Parathyroid adenoma (tissue), 2 donors: Measurements from ENCODE around the gene OPHN1.
A peak's percentile ranks its signal among the peaks of the same experiment; 100 is the strongest.

Source experiments
- H2AFZ ChIP-seq: fragments of 300-600 bp; sonication (generic); one replicate; pipeline ENCODE4 v1.7.0; 2017; ENCODE audit warnings: antibody characterized with exemption, mild to moderate bottlenecking
- H3K27ac ChIP-seq: fragments of 300-600 bp; sonication (generic); one replicate; pipeline ENCODE4 v1.7.0; 2017
- H3K27me3 ChIP-seq: fragments of 300-600 bp; sonication (generic); one replicate; pipeline ENCODE4 v1.7.0; 2017; ENCODE audit warnings: low read length; ENCODE audit not compliant: control insufficient read depth, insufficient read depth
- H3K36me3 ChIP-seq: fragments of 300-600 bp; sonication (generic); one replicate; pipeline ENCODE4 v1.7.0; 2017; ENCODE audit warnings: low read length; ENCODE audit not compliant: control insufficient read depth, insufficient read depth
- H3K4me1 ChIP-seq: fragments of 300-600 bp; sonication (generic); one replicate; pipeline ENCODE4 v1.7.0; 2017; ENCODE audit warnings: control low read depth
- H3K4me2 ChIP-seq: fragments of 300-600 bp; sonication (generic); one replicate; pipeline ENCODE4 v1.7.0; 2017; ENCODE audit warnings: low read length
- H3K4me3 ChIP-seq: fragments of 300-600 bp; sonication (generic); one replicate; pipeline ENCODE4 v1.7.0; 2017; ENCODE audit warnings: low read depth, low read length
- H3K79me2 ChIP-seq: fragments of 300-600 bp; sonication (generic); one replicate; pipeline ENCODE4 v1.7.0; 2017; ENCODE audit warnings: control low read depth
- H3K9ac ChIP-seq: fragments of 300-600 bp; sonication (generic); one replicate; pipeline ENCODE4 v1.7.0; 2017; ENCODE audit warnings: mild to moderate bottlenecking
- H3K9me3 ChIP-seq: fragments of 300-600 bp; sonication (generic); one replicate; pipeline ENCODE4 v1.7.0; 2017; ENCODE audit warnings: low read length; ENCODE audit not compliant: control insufficient read depth
- TF ChIP-seq, protein P1 (sequence below): fragments of 300-600 bp; sonication (generic); IDR thresholded peaks from one replicate; pipeline ENCODE4 v1.7.0; 2017; ENCODE audit warnings: antibody characterized with exemption, mild to moderate bottlenecking
- donor health status: primary hyperparathyroidism.

Gene OPHN1

DNA sequence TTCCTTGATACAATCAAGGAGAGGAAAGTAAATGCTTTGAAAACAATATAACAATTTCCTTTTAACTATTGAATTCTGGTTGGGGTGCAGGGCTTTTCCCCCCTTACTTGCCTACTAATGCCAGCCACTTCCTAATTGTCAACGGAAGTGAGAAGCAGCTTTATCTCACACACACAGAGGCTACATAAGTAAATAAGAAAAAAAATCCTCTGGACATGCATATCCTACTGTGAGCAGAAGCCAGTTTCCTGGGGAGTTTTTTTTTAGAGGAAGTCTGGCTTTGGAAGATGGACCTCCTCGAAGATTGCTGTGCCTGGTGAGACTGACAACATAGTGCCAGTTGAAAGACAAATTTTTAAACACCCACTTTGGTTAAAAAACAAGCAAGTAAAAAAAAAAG is 180.6 kb downstream of the OPHN1 start:
- H3K27ac ChIP-seq: no peak overlapping the region
- H3K4me3 ChIP-seq: no peak overlapping the region
- no peak overlapping the region for H2AFZ ChIP-seq
- no peaks in the 10 kb centered on the region for H3K27me3 ChIP-seq
- H3K9me3 ChIP-seq: no peaks in the 10 kb centered on the region
- H3K79me2 ChIP-seq: no peaks in the 10 kb centered on the region
- H3K4me1 ChIP-seq: no peaks in the 10 kb centered on the region
- TF ChIP-seq, protein P1, sequence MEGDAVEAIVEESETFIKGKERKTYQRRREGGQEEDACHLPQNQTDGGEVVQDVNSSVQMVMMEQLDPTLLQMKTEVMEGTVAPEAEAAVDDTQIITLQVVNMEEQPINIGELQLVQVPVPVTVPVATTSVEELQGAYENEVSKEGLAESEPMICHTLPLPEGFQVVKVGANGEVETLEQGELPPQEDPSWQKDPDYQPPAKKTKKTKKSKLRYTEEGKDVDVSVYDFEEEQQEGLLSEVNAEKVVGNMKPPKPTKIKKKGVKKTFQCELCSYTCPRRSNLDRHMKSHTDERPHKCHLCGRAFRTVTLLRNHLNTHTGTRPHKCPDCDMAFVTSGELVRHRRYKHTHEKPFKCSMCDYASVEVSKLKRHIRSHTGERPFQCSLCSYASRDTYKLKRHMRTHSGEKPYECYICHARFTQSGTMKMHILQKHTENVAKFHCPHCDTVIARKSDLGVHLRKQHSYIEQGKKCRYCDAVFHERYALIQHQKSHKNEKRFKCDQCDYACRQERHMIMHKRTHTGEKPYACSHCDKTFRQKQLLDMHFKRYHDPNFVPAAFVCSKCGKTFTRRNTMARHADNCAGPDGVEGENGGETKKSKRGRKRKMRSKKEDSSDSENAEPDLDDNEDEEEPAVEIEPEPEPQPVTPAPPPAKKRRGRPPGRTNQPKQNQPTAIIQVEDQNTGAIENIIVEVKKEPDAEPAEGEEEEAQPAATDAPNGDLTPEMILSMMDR: no peak
- no peak overlapping the region for H3K4me2 ChIP-seq
- H3K9ac ChIP-seq: no peak overlapping the region
- no peaks in the 10 kb centered on the region for H3K36me3 ChIP-seq

DNA sequence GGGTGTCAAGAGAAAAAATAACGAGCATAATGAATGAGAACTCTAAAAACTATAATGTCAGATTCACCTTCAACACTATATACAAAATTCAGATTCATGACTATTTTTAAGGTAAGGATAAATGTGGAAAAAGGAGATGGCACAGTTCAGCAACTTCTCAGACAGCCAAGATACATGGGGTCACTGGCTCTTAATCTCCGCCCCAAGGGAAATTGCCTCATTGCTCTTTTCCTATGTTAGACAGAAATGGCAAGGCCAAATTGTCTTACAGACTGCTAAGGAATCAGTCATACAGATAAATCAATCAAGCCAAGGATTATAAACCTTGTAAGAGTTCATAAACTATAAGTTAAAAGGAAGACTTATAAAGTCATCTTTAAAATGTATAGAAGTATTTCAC is 183.4 kb downstream of the OPHN1 start:
- no peak overlapping the region for H3K9ac ChIP-seq
- H3K4me2 ChIP-seq: no peak overlapping the region
- H3K4me1 ChIP-seq: no peaks in the 10 kb centered on the region
- no peak overlapping the region for H3K27ac ChIP-seq
- H3K36me3 ChIP-seq: no peaks in the 10 kb centered on the region
- no peaks in the 10 kb centered on the region for H3K27me3 ChIP-seq
- H3K9me3 ChIP-seq: no peaks in the 10 kb centered on the region
- TF ChIP-seq, protein P1: no peak
- H3K4me3 ChIP-seq: no peak overlapping the region
- no peaks in the 10 kb centered on the region for H3K79me2 ChIP-seq
- H2AFZ ChIP-seq: no peak overlapping the region

DNA sequence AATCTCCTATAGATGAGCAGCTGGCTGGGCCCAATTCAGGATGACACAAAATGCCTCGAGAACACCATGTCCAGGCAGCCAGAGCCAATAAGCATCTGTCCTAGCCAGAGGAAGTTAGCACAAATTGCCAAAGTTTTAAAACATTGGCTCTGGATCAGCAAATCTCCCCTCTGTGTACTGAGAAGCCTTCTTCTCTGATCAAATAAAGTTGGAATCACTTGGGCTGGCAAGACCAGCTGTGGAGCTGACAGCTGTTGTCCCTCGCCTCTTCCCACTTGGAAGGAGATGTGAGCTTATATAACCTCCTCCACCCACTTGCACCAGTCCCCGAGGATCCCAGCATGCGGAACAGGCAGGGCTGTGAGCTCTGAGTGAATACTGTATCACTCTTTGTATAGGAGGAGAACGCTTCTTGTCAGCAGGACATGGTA is 183.9 kb downstream of the OPHN1 start:
- Histone ChIP-seq H2AFZ (no peak overlapping the region), H3K27me3 (no peaks in the 10 kb centered on the region), H3K9me3 (no peaks in the 10 kb centered on the region), H3K79me2 (no peaks in the 10 kb centered on the region), H3K4me1 (no peaks in the 10 kb centered on the region), H3K4me2 (no peak overlapping the region), H3K4me3 (no peak overlapping the region), H3K36me3 (no peaks in the 10 kb centered on the region), H3K9ac (no peak overlapping the region), H3K27ac (no peak overlapping the region)
- TF ChIP-seq, protein P1: no peak

DNA sequence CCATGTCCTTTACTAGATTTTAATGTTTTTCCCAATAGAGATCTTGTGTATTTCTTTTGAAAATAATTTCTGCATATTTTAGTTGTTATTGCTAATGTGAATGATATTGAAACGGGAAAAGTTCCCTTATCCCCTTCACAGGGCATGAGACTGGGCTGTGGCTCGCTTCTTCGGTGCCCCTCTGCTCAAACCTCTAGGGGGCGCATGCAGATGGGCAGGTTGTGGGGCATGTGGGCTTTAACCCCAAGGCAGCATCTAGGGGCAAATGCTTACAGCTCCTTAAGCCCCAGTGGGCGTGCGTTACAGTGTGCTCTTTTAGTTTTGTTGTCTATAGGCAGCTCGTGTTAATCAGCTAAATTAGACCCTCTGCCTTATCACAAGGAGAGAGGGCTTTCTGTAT is 194.7 kb downstream of the OPHN1 start:
- Histone ChIP-seq H3K79me2 (no peaks in the 10 kb centered on the region), H3K36me3 (no peaks in the 10 kb centered on the region), H3K27ac (no peak overlapping the region), H3K9me3 (no peaks in the 10 kb centered on the region), H3K27me3 (no peaks in the 10 kb centered on the region), H3K4me1 (peaks cover 2% of the 10 kb centered on the region), H2AFZ (no peak overlapping the region), H3K9ac (no peak overlapping the region), H3K4me3 (no peak overlapping the region), H3K4me2 (no peak overlapping the region)
- TF ChIP-seq, protein P1: no peak

DNA sequence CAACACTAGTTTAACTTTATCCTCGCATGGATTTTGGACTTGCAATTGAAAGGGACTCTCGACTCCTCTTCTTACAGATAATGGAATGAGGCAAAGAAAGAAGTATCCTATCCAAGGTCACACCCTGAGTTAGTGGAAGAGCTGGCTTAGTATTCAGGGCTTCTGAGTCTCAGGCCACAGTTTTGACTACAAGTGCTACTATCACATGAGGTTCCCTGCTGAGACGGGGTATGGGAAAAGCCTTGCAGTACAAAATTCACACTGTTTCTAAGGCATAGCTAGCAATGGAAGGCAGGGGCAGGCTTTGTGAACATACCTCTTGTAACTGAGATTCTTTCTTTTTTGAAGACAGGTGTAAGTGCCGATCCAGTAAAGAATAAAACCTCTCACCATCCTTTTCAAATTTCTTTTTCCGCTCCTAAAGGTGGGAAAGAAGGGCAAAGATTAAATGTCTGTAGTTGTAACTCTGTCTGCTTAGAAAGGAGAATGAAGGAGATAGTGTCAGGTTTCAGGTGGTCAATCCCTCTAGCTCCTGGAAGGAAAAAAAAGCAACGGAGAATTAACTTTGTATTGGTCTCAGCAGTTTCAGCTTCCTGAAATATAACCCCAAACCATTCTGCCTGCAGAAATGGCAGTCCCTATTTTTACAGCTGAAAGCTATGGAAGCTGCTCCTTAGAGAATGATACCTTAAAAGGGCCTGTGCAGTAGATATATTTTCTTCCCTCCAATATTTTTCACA is 199.0 kb downstream of the OPHN1 start:
- no peaks in the 10 kb centered on the region for H3K9me3 ChIP-seq
- H3K4me1 ChIP-seq: peaks cover 2% of the 10 kb centered on the region
- H3K27ac ChIP-seq: peak overlapping the region; percentile 51
- H3K36me3 ChIP-seq: no peaks in the 10 kb centered on the region
- peak overlapping the region; percentile 27 for H3K4me3 ChIP-seq
- H2AFZ ChIP-seq: peak overlapping the region; percentile 70
- TF ChIP-seq, protein P1: no peak
- H3K4me2 ChIP-seq: peak overlapping the region; percentile 37
- no peaks in the 10 kb centered on the region for H3K79me2 ChIP-seq
- H3K9ac ChIP-seq: no peak overlapping the region
- no peaks in the 10 kb centered on the region for H3K27me3 ChIP-seq
